Mesodermal cell (in vitro differentiated cells): ENCODE data around the gene PI4K2A.

Experiments
- H3K27ac ChIP-seq: 2 replicates; pipeline ENCODE4 v1.7.0; 2013; ENCODE audit warnings: mild to moderate bottlenecking, low read depth, low read length, moderate library complexity; ENCODE audit not compliant: severe bottlenecking
- H3K36me3 ChIP-seq: 2 replicates; pipeline ENCODE4 v1.7.1; 2013; ENCODE audit warnings: mild to moderate bottlenecking, low read length, moderate library complexity; ENCODE audit not compliant: control insufficient read depth, insufficient read depth
- H3K4me1 ChIP-seq: one replicate; pipeline ENCODE4 v1.7.1; 2013; ENCODE audit warnings: mild to moderate bottlenecking, low read length; ENCODE audit not compliant: insufficient read depth, control insufficient read depth, poor library complexity, severe bottlenecking
- H3K4me3 ChIP-seq: 2 replicates; pipeline ENCODE4 v1.7.0; 2013; ENCODE audit warnings: low read length, control low read depth, mild to moderate bottlenecking; ENCODE audit not compliant: insufficient read depth, poor library complexity, severe bottlenecking; ENCODE audit errors: extremely low read depth
- H3K9me3 ChIP-seq: 2 replicates; pipeline ENCODE4 v1.7.1; 2013; ENCODE audit warnings: mild to moderate bottlenecking, low read length, moderate library complexity; ENCODE audit not compliant: control insufficient read depth
- WGBS, 2 experiments: methylation state at CpG; one replicate each; pipeline ENCODE4 v1.1.5; 2013; ENCODE audit warnings: missing lambda C conversion rate in 2 of 2; ENCODE audit not compliant: insufficient coverage in 2 of 2; 5-methylcytosine and 5-hydroxymethylcytosine counted together

Gene PI4K2A

GRCh38 chr10:97718178-97718577, 77.7 kb downstream of the PI4K2A start:
- Histone ChIP-seq H3K36me3 (peaks cover 40% of the 10 kb centered on the region), H3K4me3 (no peak overlapping the region), H3K9me3 (no peaks in the 10 kb centered on the region), H3K27ac (peak overlapping the region; percentile 74), H3K4me1 (peaks cover 24% of the 10 kb centered on the region)
- WGBS, 2 experiments: 94 to 95% methylated on average over 4 to 5 of the region's 6 CpGs

- Histone ChIP-seq H3K27ac (peak overlapping the region; percentile 74), H3K4me3 (no peak overlapping the region), H3K36me3 (peaks cover 40% of the 10 kb centered on the region), H3K9me3 (no peaks in the 10 kb centered on the region), H3K4me1 (peaks cover 22% of the 10 kb centered on the region)
- WGBS, 2 experiments: 86 to 91% methylated on average over 3 of the region's 8 CpGs
Measured at GRCh38 chr10:97718659-97719142, 78.2 kb downstream of the PI4K2A start.

GRCh38 chr10:97719602-97720001, 79.1 kb downstream of the PI4K2A start:
- no peaks in the 10 kb centered on the region for H3K9me3 ChIP-seq
- no peak overlapping the region for H3K27ac ChIP-seq
- peaks cover 40% of the 10 kb centered on the region for H3K36me3 ChIP-seq
- H3K4me3 ChIP-seq: no peak overlapping the region
- peaks cover 22% of the 10 kb centered on the region for H3K4me1 ChIP-seq
- WGBS, 2 experiments: 88 to 100% methylated on average over 1 of the region's 2 CpGs

GRCh38 chr10:97721871-97722780, 81.7 kb downstream of the PI4K2A start:
- WGBS, 2 experiments: 98 to 100% methylated on average over 5 to 8 of the region's 12 CpGs
- Histone ChIP-seq H3K27ac (no peak overlapping the region), H3K36me3 (peaks cover 27% of the 10 kb centered on the region), H3K9me3 (no peaks in the 10 kb centered on the region), H3K4me3 (no peak overlapping the region), H3K4me1 (peaks cover 11% of the 10 kb centered on the region)

GRCh38 chr10:97723001-97723400, 82.5 kb downstream of the PI4K2A start:
- H3K4me1 ChIP-seq: peaks cover 11% of the 10 kb centered on the region
- no peak overlapping the region for H3K4me3 ChIP-seq
- 92 to 100% methylated on average over 2 to 3 of the region's 3 CpGs for WGBS, 2 experiments

GRCh38 chr10:97724341-97724941, 84.0 kb downstream of the PI4K2A start:
- H3K4me3 ChIP-seq: no peak overlapping the region
- H3K4me1 ChIP-seq: peaks cover under 1% of the 10 kb centered on the region
- peaks cover 4% of the 10 kb centered on the region for H3K36me3 ChIP-seq
- WGBS, 2 experiments: 50 to 89% methylated on average over 2 to 3 of the region's 5 CpGs
- H3K9me3 ChIP-seq: no peaks in the 10 kb centered on the region
- H3K27ac ChIP-seq: no peak overlapping the region

More at GRCh38 chr10:97723001-97723400, 82.5 kb downstream of the PI4K2A start:
- Histone ChIP-seq H3K36me3 (peaks cover 18% of the 10 kb centered on the region), H3K9me3 (no peaks in the 10 kb centered on the region), H3K27ac (no peak overlapping the region)
